ENCODE results near the gene TTC9B.

- TF ChIP-seq EZH2 (IDR thresholded peaks at IDR 0.05; ENCODE audit: insufficient read depth, poor library complexity, severe bottlenecking) (no peak), EZH2phosphoT487 (IDR thresholded peaks at IDR 0.05; ENCODE audit: insufficient read depth, low read depth) (no peak)
Measured at GRCh38 chr19:40266912-40267600, 48.9 kb upstream of the TTC9B start.
